Measurements from ENCODE around the gene AGAP1. TPM values are rescaled to one million over a fixed set of nuclear protein-coding genes. Genes with fewer than 3 reads are reported as not detected.

AGAP1 gene
- polyA plus RNA-seq, 4 donors, result 9.8 to 19.2 (median 15.5) TPM

GRCh38 chr2:235595422-235596010 lies 101.7 kb downstream of the AGAP1 start:
- H3K36me3 ChIP-seq (ENCODE audit: control insufficient read depth in 3 of 3, insufficient read depth in 2 of 3, low read depth in 1 of 3, low read length in 3 of 3), result peaks cover 0 to 29% (median 0%) of the 10 kb centered on the region in 3 donors
- DNase-seq, result peak; percentile 72 to 77
- H3K27me3 ChIP-seq (ENCODE audit: control insufficient read depth in 3 of 3, insufficient read depth in 3 of 3, low read length in 3 of 3), result no peaks in the 10 kb centered on the region
- no peak for FAIRE-seq
- peaks cover 0 to 4% (median 0%) of the 10 kb centered on the region in 3 donors for H3K4me1 ChIP-seq (ENCODE audit: control insufficient read depth in 3 of 3, insufficient read depth in 2 of 3, low read depth in 1 of 3, low read length in 2 of 3)
- no peak overlapping the region for H3K4me3 ChIP-seq (ENCODE audit: low read depth in 1 of 3, low read length in 3 of 3)
- H3K9me3 ChIP-seq (ENCODE audit: control insufficient read depth in 2 of 2, insufficient read depth in 1 of 2, low read depth in 1 of 2, low read length in 1 of 2), result peaks cover 0 to 3% of the 10 kb centered on the region in 2 donors
- no peak overlapping the region for H3K27ac ChIP-seq (ENCODE audit: low read depth in 1 of 3, low read length in 2 of 3)
- 37 to 46% (median 43%) methylated on average over 10 of the region's 10 CpGs for WGBS, 3 donors

GRCh38 chr2:235596272-235596671 lies 102.4 kb downstream of the AGAP1 start:
- Histone ChIP-seq H3K4me3 (ENCODE audit: low read depth in 1 of 3, low read length in 3 of 3) (no peak overlapping the region), H3K27ac (ENCODE audit: low read depth in 1 of 3, low read length in 2 of 3) (no peak overlapping the region), H3K4me1 (ENCODE audit: control insufficient read depth in 3 of 3, insufficient read depth in 2 of 3, low read depth in 1 of 3, low read length in 2 of 3) (peaks cover 0 to 10% (median 0%) of the 10 kb centered on the region in 3 donors), H3K9me3 (ENCODE audit: control insufficient read depth in 2 of 2, insufficient read depth in 1 of 2, low read depth in 1 of 2, low read length in 1 of 2) (peaks cover 0 to 6% of the 10 kb centered on the region in 2 donors), H3K36me3 (ENCODE audit: control insufficient read depth in 3 of 3, insufficient read depth in 2 of 3, low read depth in 1 of 3, low read length in 3 of 3) (peaks cover 0 to 28% (median 0%) of the 10 kb centered on the region in 3 donors), H3K27me3 (ENCODE audit: control insufficient read depth in 3 of 3, insufficient read depth in 3 of 3, low read length in 3 of 3) (no peaks in the 10 kb centered on the region)
- FAIRE-seq, result no peak
- no peak for DNase-seq
- 85 to 87% (median 86%) methylated on average over 4 of the region's 4 CpGs for WGBS, 3 donors

GRCh38 chr2:235597081-235597615 lies 103.3 kb downstream of the AGAP1 start:
- H3K36me3 ChIP-seq (ENCODE audit: control insufficient read depth in 3 of 3, insufficient read depth in 2 of 3, low read depth in 1 of 3, low read length in 3 of 3), result peaks cover 0 to 28% (median 0%) of the 10 kb centered on the region in 3 donors
- no peaks in the 10 kb centered on the region for H3K27me3 ChIP-seq (ENCODE audit: control insufficient read depth in 3 of 3, insufficient read depth in 3 of 3, low read length in 3 of 3)
- no peak overlapping the region for H3K4me3 ChIP-seq (ENCODE audit: low read depth in 1 of 3, low read length in 3 of 3)
- peaks cover 0 to 6% of the 10 kb centered on the region in 2 donors for H3K9me3 ChIP-seq (ENCODE audit: control insufficient read depth in 2 of 2, insufficient read depth in 1 of 2, low read depth in 1 of 2, low read length in 1 of 2)
- H3K27ac ChIP-seq (ENCODE audit: low read depth in 1 of 3, low read length in 2 of 3), result no peak overlapping the region
- DNase-seq (no peak), FAIRE-seq (no peak)
- H3K4me1 ChIP-seq (ENCODE audit: control insufficient read depth in 3 of 3, insufficient read depth in 2 of 3, low read depth in 1 of 3, low read length in 2 of 3), result peaks cover 0 to 10% (median 0%) of the 10 kb centered on the region in 3 donors
- WGBS, 3 donors, result 85 to 89% (median 87%) methylated on average over 5 of the region's 5 CpGs

- Histone ChIP-seq H3K36me3 (ENCODE audit: control insufficient read depth in 3 of 3, insufficient read depth in 2 of 3, low read depth in 1 of 3, low read length in 3 of 3) (peaks cover 0 to 26% (median 0%) of the 10 kb centered on the region in 3 donors), H3K27me3 (ENCODE audit: control insufficient read depth in 3 of 3, insufficient read depth in 3 of 3, low read length in 3 of 3) (no peaks in the 10 kb centered on the region), H3K4me1 (ENCODE audit: control insufficient read depth in 3 of 3, insufficient read depth in 2 of 3, low read depth in 1 of 3, low read length in 2 of 3) (peaks cover 0 to 10% (median 0%) of the 10 kb centered on the region in 3 donors), H3K9me3 (ENCODE audit: control insufficient read depth in 2 of 2, insufficient read depth in 1 of 2, low read depth in 1 of 2, low read length in 1 of 2) (peaks cover 0 to 9% of the 10 kb centered on the region in 2 donors), H3K27ac (ENCODE audit: low read depth in 1 of 3, low read length in 2 of 3) (no peak overlapping the region), H3K4me3 (ENCODE audit: low read depth in 1 of 3, low read length in 3 of 3) (no peak overlapping the region)
- WGBS, 3 donors, result 91 to 96% (median 95%) methylated on average over 19 of the region's 19 CpGs
- FAIRE-seq (no peak), DNase-seq (no peak)
Measured at GRCh38 chr2:235598026-235598425, 104.2 kb downstream of the AGAP1 start.

DNA sequence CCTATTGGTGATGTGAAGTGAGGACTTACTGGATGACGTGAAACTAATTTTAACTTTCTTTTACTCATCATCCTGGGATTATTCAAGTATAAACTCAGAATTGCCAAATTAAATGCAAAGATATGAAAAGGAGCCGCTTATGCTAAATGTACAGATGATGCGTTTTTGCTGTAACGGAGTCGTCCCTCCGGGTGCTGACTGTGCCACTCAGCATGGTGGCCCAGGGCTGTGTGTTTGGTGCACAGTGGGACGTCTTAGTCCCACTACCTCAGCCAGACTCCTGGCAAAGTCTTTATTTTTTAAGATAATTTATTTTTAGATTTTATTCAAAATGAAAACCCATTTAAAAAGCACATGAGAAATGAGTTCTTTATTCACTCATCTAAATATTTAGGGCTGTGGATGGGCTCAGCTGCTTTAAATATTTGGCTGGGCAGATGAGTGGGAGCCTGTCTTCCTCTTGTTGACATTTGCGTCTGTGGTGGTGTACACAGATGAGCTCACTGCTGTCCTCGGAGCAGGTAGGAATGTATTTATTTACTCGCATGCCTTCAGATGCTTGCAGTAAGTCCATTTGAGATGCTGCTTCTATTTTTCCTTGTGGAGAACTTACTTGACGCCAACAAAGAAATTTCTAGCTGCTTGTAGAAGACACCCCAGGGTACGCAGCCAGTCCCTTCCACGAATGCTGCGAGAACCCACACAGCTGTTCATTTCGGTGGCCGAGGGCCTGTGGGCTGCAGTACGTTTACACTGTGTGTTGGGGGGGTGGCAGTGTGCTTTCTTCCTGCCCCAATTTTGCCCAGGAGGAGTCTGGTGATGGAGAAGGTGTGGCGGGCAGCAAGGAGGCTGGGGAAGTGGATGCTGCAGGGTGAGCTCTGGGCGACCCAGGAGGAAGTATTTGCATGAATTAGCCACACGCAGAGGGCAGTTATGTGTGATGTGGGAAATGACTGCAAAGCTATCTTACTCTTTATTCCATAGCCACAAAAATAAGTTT lies 105.0 kb downstream of the AGAP1 start:
- WGBS, 3 donors, result 75 to 90% (median 83%) methylated on average over 20 of the region's 20 CpGs
- DNase-seq (no peak), FAIRE-seq (no peak)
- Histone ChIP-seq H3K27me3 (ENCODE audit: control insufficient read depth in 3 of 3, insufficient read depth in 3 of 3, low read length in 3 of 3) (no peaks in the 10 kb centered on the region), H3K4me3 (ENCODE audit: low read depth in 1 of 3, low read length in 3 of 3) (no peak overlapping the region), H3K9me3 (ENCODE audit: control insufficient read depth in 2 of 2, insufficient read depth in 1 of 2, low read depth in 1 of 2, low read length in 1 of 2) (peaks cover 0 to 9% of the 10 kb centered on the region in 2 donors), H3K27ac (ENCODE audit: low read depth in 1 of 3, low read length in 2 of 3) (peak overlapping the region in 2 of 3 donors; percentile 22 to 43), H3K4me1 (ENCODE audit: control insufficient read depth in 3 of 3, insufficient read depth in 2 of 3, low read depth in 1 of 3, low read length in 2 of 3) (peaks cover 0 to 10% (median 0%) of the 10 kb centered on the region in 3 donors), H3K36me3 (ENCODE audit: control insufficient read depth in 3 of 3, insufficient read depth in 2 of 3, low read depth in 1 of 3, low read length in 3 of 3) (peaks cover 0 to 26% (median 0%) of the 10 kb centered on the region in 3 donors)

- 70 to 76% (median 70%) methylated on average over 16 of the region's 16 CpGs for WGBS, 3 donors
- Histone ChIP-seq H3K27me3 (ENCODE audit: control insufficient read depth in 3 of 3, insufficient read depth in 3 of 3, low read length in 3 of 3) (no peaks in the 10 kb centered on the region), H3K4me1 (ENCODE audit: control insufficient read depth in 3 of 3, insufficient read depth in 2 of 3, low read depth in 1 of 3, low read length in 2 of 3) (peaks cover 0 to 10% (median 0%) of the 10 kb centered on the region in 3 donors), H3K9me3 (ENCODE audit: control insufficient read depth in 2 of 2, insufficient read depth in 1 of 2, low read depth in 1 of 2, low read length in 1 of 2) (peaks cover 0 to 9% of the 10 kb centered on the region in 2 donors), H3K27ac (ENCODE audit: low read depth in 1 of 3, low read length in 2 of 3) (peak overlapping the region in 1 of 3 donors; percentile 8), H3K4me3 (ENCODE audit: low read depth in 1 of 3, low read length in 3 of 3) (no peak overlapping the region), H3K36me3 (ENCODE audit: control insufficient read depth in 3 of 3, insufficient read depth in 2 of 3, low read depth in 1 of 3, low read length in 3 of 3) (peaks cover 0 to 26% (median 0%) of the 10 kb centered on the region in 3 donors)
- DNase-seq, result no peak
- FAIRE-seq, result no peak
Measured at GRCh38 chr2:235599596-235600338, 105.9 kb downstream of the AGAP1 start.

GRCh38 chr2:235600406-235600805 lies 106.6 kb downstream of the AGAP1 start:
- H3K4me1 ChIP-seq (ENCODE audit: control insufficient read depth in 3 of 3, insufficient read depth in 2 of 3, low read depth in 1 of 3, low read length in 2 of 3), result peaks cover 0 to 10% (median 0%) of the 10 kb centered on the region in 3 donors
- peaks cover 0 to 21% (median 0%) of the 10 kb centered on the region in 3 donors for H3K36me3 ChIP-seq (ENCODE audit: control insufficient read depth in 3 of 3, insufficient read depth in 2 of 3, low read depth in 1 of 3, low read length in 3 of 3)
- H3K27ac ChIP-seq (ENCODE audit: low read depth in 1 of 3, low read length in 2 of 3), result no peak overlapping the region
- H3K9me3 ChIP-seq (ENCODE audit: control insufficient read depth in 2 of 2, insufficient read depth in 1 of 2, low read depth in 1 of 2, low read length in 1 of 2), result peaks cover 0 to 9% of the 10 kb centered on the region in 2 donors
- H3K27me3 ChIP-seq (ENCODE audit: control insufficient read depth in 3 of 3, insufficient read depth in 3 of 3, low read length in 3 of 3), result no peaks in the 10 kb centered on the region
- no peak for DNase-seq
- no peak for FAIRE-seq
- no peak overlapping the region for H3K4me3 ChIP-seq (ENCODE audit: low read depth in 1 of 3, low read length in 3 of 3)
- 66 to 75% (median 68%) methylated on average over 4 of the region's 4 CpGs for WGBS, 3 donors
